H1 (cell line): ENCODE data around the gene MLKL. TPM values are rescaled to one million over a fixed set of nuclear protein-coding genes. Genes with fewer than 3 reads are reported as not detected.
A peak's percentile ranks its signal among the peaks of the same experiment; 100 is the strongest.

Experiments used
- CTCF ChIA-PET: fragments of 300-600 bp; sonication (Branson Sonifier 250); formaldehyde crosslinking; loops from one replicate; lab custom pipeline; 2021; ENCODE audit not compliant: partially characterized antibody; lab: Charles Lee
- POLR2A ChIA-PET: fragments of 300-600 bp; sonication (Branson Sonifier 250); formaldehyde crosslinking; loops from one replicate; lab custom pipeline; 2021; ENCODE audit warnings: inconsistent platforms; ENCODE audit not compliant: partially characterized antibody; lab: Charles Lee
- DNase-seq, 2 experiments: peaks; one replicate each; pipeline versions ENCODE4 v3.0.0 to v3.0.0-alpha.2; 2010 to 2022; ENCODE audit warnings: low spot score in 2 of 2, low read depth in 1 of 2, mixed read lengths in 1 of 2
- FAIRE-seq: peaks from 2 replicates; lab custom pipeline; 2011; peaks lifted over from hg19 to GRCh38; lab: Jason Lieb, UNC
- H2AFZ ChIP-seq: 2 replicates; pipeline ENCODE4 v1.8.1; 2012; ENCODE audit warnings: low read length, inconsistent platforms
- H2AK5ac ChIP-seq: 2 replicates; pipeline ENCODE4 v1.6.1; 2013; ENCODE audit warnings: low read depth, low read length
- H2BK120ac ChIP-seq: replicated peaks from 2 replicates; pipeline ENCODE3; 2013; ENCODE audit warnings: low read depth, low read length, inconsistent platforms
- H2BK12ac ChIP-seq: 2 replicates; pipeline ENCODE4 v1.6.1; 2013; ENCODE audit warnings: low read depth, low read length
- H2BK15ac ChIP-seq: 2 replicates; pipeline ENCODE4 v1.6.1; 2013; ENCODE audit warnings: low read length
- H2BK20ac ChIP-seq: 2 replicates; pipeline ENCODE4 v1.6.1; 2013; ENCODE audit warnings: low read length
- H2BK5ac ChIP-seq: 2 replicates; pipeline ENCODE4 v1.6.1; 2013; ENCODE audit warnings: low read depth, low read length
- H3K14ac ChIP-seq: 2 replicates; pipeline ENCODE4 v1.6.1; 2013; ENCODE audit warnings: inconsistent platforms; ENCODE audit not compliant: insufficient read length
- H3K18ac ChIP-seq: 2 replicates; pipeline ENCODE4 v1.6.1; 2013; ENCODE audit warnings: low read length; ENCODE audit errors: extremely low read depth
- H3K23ac ChIP-seq: 2 replicates; pipeline ENCODE4 v1.6.1; 2013; ENCODE audit warnings: inconsistent platforms; ENCODE audit not compliant: insufficient read length
- H3K23me2 ChIP-seq: 2 replicates; pipeline ENCODE4 v1.6.1; 2013; ENCODE audit warnings: low read depth, low read length
- H3K27ac ChIP-seq: 2 replicates; pipeline ENCODE4 v1.6.1; 2011; ENCODE audit warnings: low read depth, low read length, inconsistent platforms
- H3K27me3 ChIP-seq, 4 experiments: replicated peaks in 1 of 4; 1 replicate in 1 of 4; 2 replicates in 3 of 4; pipeline versions ENCODE4 v1.6.1 to v1.8.1; 2011 to 2013; ENCODE audit warnings: low read length in 3 of 4, mild to moderate bottlenecking in 3 of 4, inconsistent platforms in 2 of 4, mixed read lengths in 2 of 4, moderate library complexity in 1 of 4; ENCODE audit not compliant: control insufficient read depth in 3 of 4, insufficient read depth in 3 of 4; ENCODE audit errors: extremely low read depth in 1 of 4
- H3K36me3 ChIP-seq, 4 experiments: 2 replicates each; pipeline versions ENCODE4 v1.6.1 to v1.8.1; 2011 to 2013; ENCODE audit warnings: mild to moderate bottlenecking in 4 of 4, low read length in 3 of 4, moderate library complexity in 2 of 4, control low read depth in 1 of 4, inconsistent platforms in 1 of 4; ENCODE audit not compliant: insufficient read depth in 4 of 4, control insufficient read depth in 2 of 4
- H3K4ac ChIP-seq: replicated peaks from 2 replicates; pipeline ENCODE3; 2013; ENCODE audit warnings: low read length, low read depth, mixed read lengths, inconsistent platforms; ENCODE audit not compliant: insufficient read length
- H3K4me1 ChIP-seq, 4 experiments: replicated peaks in 1 of 4; 1 replicate in 1 of 4; 2 replicates in 3 of 4; pipeline versions ENCODE4 v1.6.1 to v1.8.1; 2011 to 2013; ENCODE audit warnings: low read length in 3 of 4, inconsistent platforms in 2 of 4, mixed read lengths in 1 of 4; ENCODE audit not compliant: insufficient read depth in 4 of 4, control insufficient read depth in 3 of 4
- H3K4me2 ChIP-seq, 2 experiments: 2 replicates each; pipeline versions ENCODE4 v1.6.1 to v1.8.1; 2011 to 2013; ENCODE audit warnings: low read depth in 2 of 2, low read length in 2 of 2, control low read depth in 1 of 2, inconsistent platforms in 1 of 2, mild to moderate bottlenecking in 1 of 2; ENCODE audit not compliant: insufficient read depth in 1 of 2
- H3K4me3 ChIP-seq, 4 experiments: fragments of 200-600, 300-600 bp in 1 of 4; sonication (generic), shearing (Covaris generic), sonication (Bioruptor Twin) in 1 of 4; 2 replicates each; pipeline versions ENCODE4 v1.5.1 to v1.8.1; 2011 to 2016; ENCODE audit warnings: low read length in 4 of 4, low read depth in 3 of 4, control low read depth in 2 of 4, inconsistent platforms in 2 of 4, mild to moderate bottlenecking in 2 of 4, mixed read lengths in 1 of 4, moderate library complexity in 1 of 4; ENCODE audit not compliant: insufficient read depth in 2 of 4; ENCODE audit errors: extremely low read depth in 1 of 4
- H3K56ac ChIP-seq: replicated peaks from 2 replicates; pipeline ENCODE3; 2013; ENCODE audit warnings: low read depth, mild to moderate bottlenecking, mixed read lengths, low read length, inconsistent platforms; ENCODE audit not compliant: insufficient read length
- H3K79me1 ChIP-seq: 2 replicates; pipeline ENCODE4 v1.6.1; 2013; ENCODE audit warnings: low read depth, low read length, control low read depth
- H3K79me2 ChIP-seq, 2 experiments: 2 replicates each; pipeline versions ENCODE4 v1.6.1 to v1.8.1; 2012 to 2013; ENCODE audit warnings: low read length in 2 of 2, mild to moderate bottlenecking in 2 of 2, inconsistent platforms in 1 of 2; ENCODE audit not compliant: insufficient read depth in 2 of 2, control insufficient read depth in 1 of 2
- H3K9ac ChIP-seq, 4 experiments: replicated peaks in 1 of 4; 1 replicate in 1 of 4; 2 replicates in 3 of 4; pipeline versions ENCODE4 v1.6.1 to v1.8.1; 2011 to 2013; ENCODE audit warnings: low read depth in 3 of 4, low read length in 3 of 4, control low read depth in 2 of 4, mild to moderate bottlenecking in 2 of 4, moderate library complexity in 2 of 4, inconsistent platforms in 1 of 4; ENCODE audit errors: extremely low read depth in 1 of 4
- H3K9me3 ChIP-seq, 2 experiments: 2 replicates each; pipeline versions ENCODE4 v1.6.1 to v1.8.1; 2012 to 2013; ENCODE audit warnings: mild to moderate bottlenecking in 2 of 2, moderate library complexity in 2 of 2, control low read depth in 1 of 2, inconsistent platforms in 1 of 2, low read depth in 1 of 2, low read length in 1 of 2, mixed read lengths in 1 of 2; ENCODE audit not compliant: insufficient read depth in 2 of 2
- H4K20me1 ChIP-seq, 2 experiments: replicated peaks in 1 of 2; 2 replicates each; pipeline versions ENCODE3 to v1.8.1; 2011 to 2013; ENCODE audit warnings: inconsistent platforms in 2 of 2, low read length in 2 of 2, mild to moderate bottlenecking in 1 of 2; ENCODE audit not compliant: insufficient read depth in 2 of 2, control insufficient read depth in 1 of 2
- H4K5ac ChIP-seq: 2 replicates; pipeline ENCODE4 v1.6.1; 2013; ENCODE audit warnings: low read length, low read depth, mixed read lengths, inconsistent platforms; ENCODE audit not compliant: insufficient read length
- H4K8ac ChIP-seq: 2 replicates; pipeline ENCODE4 v1.8.0; 2013; ENCODE audit warnings: mild to moderate bottlenecking, moderate library complexity, low read length, inconsistent platforms; ENCODE audit not compliant: insufficient read depth; ENCODE audit errors: extremely low read depth
- H4K91ac ChIP-seq: replicated peaks from 2 replicates; pipeline ENCODE3; 2013; ENCODE audit warnings: low read length, mixed read lengths, inconsistent platforms; ENCODE audit not compliant: insufficient read length
- ASH2L ChIP-seq: fragments of 200-600, 300-600 bp; sonication (generic); IDR thresholded peaks from one replicate; pipeline ENCODE4 v1.7.1; 2017; ENCODE audit warnings: low read length
- BACH1 ChIP-seq: IDR thresholded peaks from 2 replicates; pipeline ENCODE4 v1.6.1; 2012; ENCODE audit warnings: low read length, improper control_type of control experiment
- BCL11A ChIP-seq, 2 experiments: IDR thresholded peaks; one replicate each; pipeline ENCODE4 v1.6.1; 2011; ENCODE audit warnings: low read depth in 2 of 2, low read length in 2 of 2, mild to moderate bottlenecking in 2 of 2
- CBX5 ChIP-seq: fragments of 300-800, 300-1000 bp; sonication (generic); IDR thresholded peaks from 2 replicates; pipeline ENCODE4 v1.7.1; 2016; ENCODE audit warnings: antibody characterized with exemption, low read length, low read depth
- CBX8 ChIP-seq: fragments of 300-800, 300-1000 bp; sonication (generic); IDR thresholded peaks from 2 replicates; pipeline ENCODE4 v1.7.1; 2016; ENCODE audit warnings: low read depth, low read length, borderline replicate concordance
- CTBP2 ChIP-seq: IDR thresholded peaks from 2 replicates; pipeline ENCODE4 v1.7.0; 2011; ENCODE audit warnings: borderline replicate concordance, mild to moderate bottlenecking, moderate library complexity, mixed read lengths, low read length; ENCODE audit not compliant: insufficient read depth, insufficient read length
- EZH2 ChIP-seq: fragments of 200-600 bp; sonication (generic); IDR thresholded peaks from 2 replicates; pipeline ENCODE4 v1.7.1; 2012; ENCODE audit warnings: low read depth, mild to moderate bottlenecking, moderate library complexity, low read length, inconsistent platforms; ENCODE audit not compliant: severe bottlenecking
- KDM4A ChIP-seq: IDR thresholded peaks from one replicate; pipeline ENCODE4 v1.7.1; 2012; ENCODE audit warnings: low read depth, mild to moderate bottlenecking, moderate library complexity, low read length, inconsistent platforms; ENCODE audit not compliant: severe bottlenecking
- MAFK ChIP-seq: IDR thresholded peaks from 2 replicates; pipeline ENCODE4 v1.6.1; 2012; ENCODE audit warnings: low read depth, mild to moderate bottlenecking, improper control_type of control experiment, low read length
- NRF1 ChIP-seq: IDR thresholded peaks from 2 replicates; pipeline ENCODE4 v1.6.1; 2011; ENCODE audit warnings: mild to moderate bottlenecking, low read depth, low read length, improper control_type of control experiment
- SP2 ChIP-seq: IDR thresholded peaks from 2 replicates; pipeline ENCODE4 v1.6.1; 2012; ENCODE audit warnings: mild to moderate bottlenecking, low read length, inconsistent platforms
- SUZ12 ChIP-seq: fragments of 200-600 bp; sonication (generic); IDR thresholded peaks from 2 replicates; pipeline ENCODE4 v1.6.1; 2012; ENCODE audit warnings: mild to moderate bottlenecking, inconsistent platforms, low read length, moderate library complexity, mixed read lengths
- TAF1 ChIP-seq: IDR thresholded peaks from 2 replicates; pipeline ENCODE4 v1.6.1; 2011; ENCODE audit warnings: mild to moderate bottlenecking, low read depth, low read length
- YY1 ChIP-seq: IDR thresholded peaks from 2 replicates; pipeline ENCODE4 v1.6.1; 2011; ENCODE audit warnings: low read depth, mild to moderate bottlenecking, low read length
- ZNF274 ChIP-seq: IDR thresholded peaks from 2 replicates; pipeline ENCODE4 v1.7.0; 2012; ENCODE audit warnings: low read length, borderline replicate concordance; ENCODE audit errors: extremely low read depth
- WGBS, 2 experiments: shearing (Covaris generic) in 1 of 2; methylation state at CpG; one replicate each; pipeline versions ENCODE4 v1.1.6 to v1.1.7; 2013 to 2015; ENCODE audit warnings: low lambda C conversion rate in 2 of 2, mixed read lengths in 2 of 2, inconsistent platforms in 1 of 2, low coverage in 1 of 2, missing lambda C conversion rate in 1 of 2; ENCODE audit not compliant: insufficient replicate concordance in 2 of 2, insufficient coverage in 1 of 2, insufficient read length in 1 of 2; ENCODE audit errors: extremely low coverage in 1 of 2, missing lambda C conversion rate in 1 of 2; 5-methylcytosine and 5-hydroxymethylcytosine counted together
- polyA plus RNA-seq, 7 experiments: library from polyadenylated mRNA; depleted of rRNA in 3 of 7; stranded (reverse) in 5 of 7; unstranded in 2 of 7; fragments of >200 nt in 5 of 7; fragments of 200-250 nt in 2 of 7; gene quantifications; 1 replicate in 5 of 7; 2 replicates in 1 of 7; 4 replicates in 1 of 7; pipeline versions ENCODE4 v1.2.1 to v1.2.3, GENCODE V29; 2011 to 2013; ENCODE audit warnings: missing spikeins in 2 of 7, mixed read lengths in 2 of 7
- total RNA-seq: library from RNA; stranded (reverse); fragmentation: NEBNext Ultra II Directional; extraction: Animal tissue kit (Norgen Biotek cat#: 25700); gene quantifications from 2 replicates; pipeline ENCODE4 v1.2.1, GENCODE V29; 2021

Gene MLKL
- total and polyA plus RNA-seq, 2 of the 8 experiments (the other 6 are each of a cell fraction or from before 2014, with no cell fraction given) = 1.6 to 2.1 TPM

GRCh38 chr16:74622005-74622404 is 78.7 kb downstream of the MLKL start:
- Histone ChIP-seq H3K14ac (no peak overlapping the region), H3K23me2 (no peaks in the 10 kb centered on the region), H3K9me3 (no peaks in the 10 kb centered on the region), H3K56ac (no peak overlapping the region), H3K4me1 (peaks cover 0 to 5% (median 4%) of the 10 kb centered on the region in 4 experiments; a peak in 3 of 7 replicates), H3K18ac (no peak overlapping the region), H3K23ac (no peak overlapping the region), H4K5ac (no peak overlapping the region), H2BK120ac (no peak overlapping the region), H2AK5ac (no peak overlapping the region), H4K91ac (no peak overlapping the region), H3K4me3 (no peak overlapping the region), H2BK5ac (no peak overlapping the region), H4K8ac (no peak overlapping the region), H3K79me2 (no peaks in the 10 kb centered on the region), H2BK15ac (no peak overlapping the region), H3K27me3 (no peaks in the 10 kb centered on the region), H3K4me2 (peak overlapping the region in 1 of 2 experiments; percentile 24; a peak in 2 of 4 replicates), H2AFZ (no peak overlapping the region), H3K9ac (no peak overlapping the region; a peak in 1 of 7 replicates), H2BK20ac (no peak overlapping the region), H3K79me1 (no peaks in the 10 kb centered on the region), H3K27ac (no peak overlapping the region), H4K20me1 (peaks cover 1 to 5% of the 10 kb centered on the region in 2 experiments), H2BK12ac (no peak overlapping the region), H3K36me3 (peaks cover 29 to 53% (median 47%) of the 10 kb centered on the region in 4 experiments), H3K4ac (no peak overlapping the region)
- FAIRE-seq (no peak), DNase-seq (no peak)
- ChIA-PET POLR2A (interaction anchor here (1.3 to 5.7 kb wide), 3 partner anchors 10 to 15 kb away, joined by 3 to 27 read pairs (median 8); partner anchors contain the start of gene GLG1), CTCF (interaction anchor here (1.0 to 2.6 kb wide), 12 partner anchors 8 to 241 kb away, joined by 3 to 19 read pairs (median 6); no protein-coding TSS in a partner anchor)
- 87% methylated on average over 4 of the region's 4 CpGs; no CpG with 5 or more reads in 1 of the 2 experiments for WGBS, 2 experiments
- TF ChIP-seq SP2 (no peak), EZH2 (no peak), MAFK (no peak), ZNF274 (no peak), TAF1 (no peak), KDM4A (no peak), NRF1 (no peak), BACH1 (no peak), BCL11A (IDR thresholded peaks at IDR 0.05; ENCODE audit: low read depth in 2 of 2, low read length in 2 of 2) (no peak), CBX8 (no peak), SUZ12 (no peak), CBX5 (no peak), ASH2L (no peak), YY1 (no peak), CTBP2 (no peak)
